Medulla oblongata (tissue), 1 donor: ENCODE results near the gene OSBPL1A.
"Not testable (repeated sequence)": the region's sequence is repeated elsewhere in the genome, so short reads cannot be mapped to it uniquely, and the experiment has no call there.

ENCODE experiments used
- DNase-seq: peaks from one replicate; pipeline ENCODE4 v3.0.0-alpha.2; 2015; ENCODE audit errors: extremely low spot score

Gene OSBPL1A

DNA sequence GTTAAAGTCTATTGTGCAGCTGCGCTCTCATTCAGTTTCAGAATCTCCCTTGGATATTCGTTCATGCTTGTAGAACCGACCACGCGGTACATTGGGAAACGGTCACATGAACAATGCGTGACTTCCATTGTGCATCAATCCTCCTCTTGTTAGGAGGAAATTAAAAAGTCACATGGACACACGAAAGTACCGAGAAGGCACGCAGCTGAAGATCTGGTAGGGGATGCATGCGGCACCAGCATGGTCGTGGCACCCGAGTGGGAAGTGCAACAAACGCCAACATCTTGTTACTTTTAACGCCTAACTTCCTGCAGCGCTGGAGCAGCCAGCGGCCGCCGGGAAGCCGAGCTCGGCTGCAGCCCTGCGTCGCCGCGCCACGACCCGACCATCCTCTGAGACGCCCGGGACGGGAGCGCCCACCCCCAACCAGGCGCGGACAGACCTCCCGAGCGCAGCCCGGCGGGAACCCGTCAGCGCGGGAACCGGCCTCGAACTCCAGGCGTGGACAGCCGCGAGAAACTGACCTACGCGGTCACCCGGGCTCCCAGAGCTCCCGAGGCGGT, 412 bp downstream of the OSBPL1A start:
- peak; percentile 97 for DNase-seq

DNA sequence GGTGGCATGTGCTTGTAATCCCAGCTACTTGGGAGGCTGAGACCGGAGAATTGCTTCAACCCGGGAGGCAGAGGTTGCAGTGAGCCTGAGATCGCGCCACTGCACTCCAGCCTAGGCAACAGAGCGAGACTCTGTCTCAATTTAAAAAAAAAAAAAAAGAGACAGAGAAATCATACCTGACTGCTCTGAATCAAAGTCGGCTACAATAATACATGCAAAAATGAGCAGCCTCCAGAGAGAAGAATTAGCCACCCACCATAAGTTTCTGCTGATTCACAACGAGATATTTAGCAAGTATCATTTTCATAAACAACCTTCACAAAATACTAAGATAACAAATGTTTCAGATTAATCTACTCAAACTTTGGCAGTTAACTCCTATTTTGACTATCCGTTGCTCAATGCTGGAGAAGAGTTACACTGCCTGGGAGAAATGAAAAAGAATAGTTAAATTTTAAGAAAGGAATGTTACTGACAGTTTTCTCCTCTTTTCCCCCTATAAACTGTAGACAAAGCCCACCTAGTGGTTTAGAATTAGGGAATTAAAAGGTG, 1.5 kb downstream of the OSBPL1A start:
- no peak for DNase-seq

DNA sequence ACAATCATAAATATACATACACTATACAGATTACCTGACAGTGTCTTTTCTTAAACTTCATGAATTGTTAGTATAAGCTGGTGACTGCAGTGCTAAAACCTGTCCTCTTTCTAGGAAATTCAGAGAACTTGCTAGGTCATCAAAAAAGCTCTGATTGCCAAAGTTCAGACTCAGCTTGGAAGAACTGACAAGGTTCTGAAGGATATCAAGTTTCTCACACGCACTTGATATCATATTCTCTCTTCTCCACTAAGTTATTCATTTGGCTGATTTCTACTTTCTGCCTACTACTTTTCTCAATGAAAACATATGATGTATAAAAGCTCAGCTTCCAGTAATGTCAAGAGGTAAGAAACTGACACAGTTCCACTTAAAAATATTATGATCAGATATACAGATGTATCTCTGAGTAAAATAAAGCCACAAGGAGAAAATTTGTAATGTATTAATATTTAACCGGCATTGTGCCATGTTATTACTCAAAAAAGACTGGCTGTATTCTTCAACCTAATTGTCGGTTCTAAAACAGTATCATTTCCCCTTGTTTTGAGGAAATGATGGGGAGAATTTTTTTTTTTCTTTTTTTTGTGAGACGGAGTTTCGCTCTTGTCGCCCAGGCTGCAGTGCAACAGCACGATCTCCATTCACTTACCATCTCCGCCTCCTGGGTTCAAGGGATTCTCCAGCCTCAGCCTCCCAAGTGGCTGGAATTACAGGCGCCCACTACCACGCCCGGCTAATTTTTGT, 2.4 kb downstream of the OSBPL1A start:
- peak; percentile 32 for DNase-seq

DNA sequence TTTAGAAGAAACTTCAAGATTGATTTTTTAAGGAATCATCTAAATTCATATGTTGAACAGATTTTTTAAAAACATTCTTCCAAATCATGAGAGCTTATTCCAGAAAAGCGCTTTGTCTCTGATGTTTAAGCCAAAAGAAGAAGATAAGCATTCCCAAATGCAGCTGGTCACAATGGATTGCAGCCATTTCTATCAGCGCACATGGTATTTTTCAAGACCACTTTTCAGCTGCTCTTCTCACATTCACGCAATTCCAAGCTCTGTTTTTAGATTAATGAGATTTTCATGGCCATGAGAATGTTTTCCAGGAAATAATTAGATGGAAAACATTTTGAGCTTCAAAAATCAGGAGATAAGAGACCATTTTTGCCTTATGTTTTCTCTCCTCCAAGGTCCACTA, 8.7 kb downstream of the OSBPL1A start:
- DNase-seq, result no peak

DNA sequence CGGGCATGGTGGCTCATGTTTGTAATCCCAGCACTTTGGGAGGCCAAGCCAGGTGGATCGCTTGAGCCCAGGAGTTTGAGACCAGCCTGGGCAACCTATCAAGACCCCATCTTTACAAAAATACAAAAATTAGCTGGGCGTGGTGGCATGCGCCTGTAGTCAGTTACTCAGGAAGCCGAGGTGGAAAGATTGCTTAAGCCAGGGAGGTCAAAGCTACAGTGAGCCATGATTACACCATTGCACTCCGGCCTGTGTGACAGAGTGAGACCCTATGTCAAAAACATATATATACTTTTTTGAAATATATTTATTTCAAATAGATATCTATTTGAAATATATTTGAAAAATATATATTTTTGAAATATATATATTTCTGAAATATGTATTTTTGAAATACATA, 10.9 kb downstream of the OSBPL1A start:
- DNase-seq, result no peak

- DNase-seq, result no peak
Observed at GRCh38 chr18:24381126-24381525, 16.5 kb downstream of the OSBPL1A start.

DNA sequence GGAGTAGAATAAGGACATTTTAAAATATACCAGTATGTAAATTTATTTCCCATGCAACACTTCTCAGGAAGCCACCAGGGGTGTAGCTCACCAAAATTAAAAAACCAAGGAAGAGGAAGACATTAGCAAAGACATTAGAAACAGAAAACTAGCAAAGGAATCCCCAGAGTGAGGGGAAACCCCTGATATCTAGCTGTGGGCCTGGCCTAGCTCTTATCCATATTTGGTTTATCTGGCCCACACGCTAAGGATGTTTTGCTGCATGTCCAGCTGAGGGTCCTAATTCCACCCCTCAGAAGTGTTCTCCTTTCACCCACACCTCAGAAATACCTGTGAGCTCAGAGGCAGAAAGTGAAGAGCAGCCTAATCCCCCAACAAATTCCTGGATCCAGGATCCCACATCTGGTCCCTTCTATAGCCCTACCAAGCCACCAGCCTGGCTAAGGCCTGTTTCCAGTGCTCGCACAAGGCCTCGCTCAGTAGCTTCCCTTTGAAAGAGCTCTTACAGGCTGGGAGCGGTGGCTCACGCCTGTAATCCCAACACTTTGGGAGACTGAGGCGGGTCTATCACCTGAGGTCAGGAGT, 17.4 kb downstream of the OSBPL1A start:
- no peak for DNase-seq

- no peak for DNase-seq
Observed at GRCh38 chr18:24378598-24378997, 19.0 kb downstream of the OSBPL1A start.

DNA sequence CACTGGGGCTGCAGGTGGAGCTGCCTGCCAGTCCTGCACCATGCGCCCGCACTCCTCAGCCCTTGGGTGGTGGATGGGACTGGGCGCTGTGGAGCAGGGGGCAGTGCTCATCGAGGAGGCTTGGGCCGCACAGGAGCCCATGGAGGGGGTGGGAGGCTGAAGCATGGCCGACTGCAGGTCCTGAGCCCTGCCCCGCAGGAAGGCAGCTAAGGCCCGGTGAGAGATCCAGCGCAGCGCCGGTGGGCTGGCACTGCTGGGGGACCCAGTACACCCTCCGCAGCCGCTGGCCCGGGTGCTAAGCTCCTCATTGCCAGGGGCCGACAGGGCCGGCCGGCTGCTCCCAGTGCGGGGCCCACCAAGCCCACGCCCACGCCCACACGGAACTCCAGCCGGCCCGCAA, 21.1 kb downstream of the OSBPL1A start:
- DNase-seq, result not testable (repeated sequence)

- DNase-seq, result no peak
Observed at GRCh38 chr18:24373328-24373727, 24.3 kb downstream of the OSBPL1A start.

GRCh38 chr18:24372279-24372872, 25.2 kb downstream of the OSBPL1A start:
- DNase-seq, result no peak

- no peak for DNase-seq
Observed at GRCh38 chr18:24370120-24370519, 27.5 kb downstream of the OSBPL1A start.

- no peak for DNase-seq
Observed at GRCh38 chr18:24369426-24369825, 28.2 kb downstream of the OSBPL1A start.

- DNase-seq, result no peak
Observed at GRCh38 chr18:24368749-24369148, 28.9 kb downstream of the OSBPL1A start.

GRCh38 chr18:24366328-24366727, 31.3 kb downstream of the OSBPL1A start:
- DNase-seq, result no peak

GRCh38 chr18:24364177-24364576, 33.4 kb downstream of the OSBPL1A start:
- DNase-seq, result no peak

DNA sequence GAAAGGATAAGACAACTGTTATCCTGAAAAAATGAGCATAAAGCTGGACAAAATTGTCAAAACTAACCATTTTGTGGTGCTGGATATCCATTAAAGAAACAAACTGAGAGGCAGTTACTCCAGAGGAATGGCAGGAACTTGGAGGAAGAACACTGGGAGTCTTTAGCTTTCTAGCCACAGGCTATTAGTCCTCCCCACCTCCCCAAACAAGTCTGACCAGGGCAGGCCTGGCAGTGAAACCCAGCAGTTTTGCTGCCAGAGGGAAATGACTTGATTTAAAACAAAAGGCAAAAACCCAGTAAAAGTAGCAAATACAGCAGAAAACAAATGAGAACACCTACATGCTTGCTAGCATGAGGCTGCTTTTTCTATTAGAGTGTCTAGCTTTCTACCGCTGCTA, 34.9 kb downstream of the OSBPL1A start:
- no peak for DNase-seq

- peak; percentile 83 for DNase-seq
Observed at GRCh38 chr18:24359787-24360530, 37.7 kb downstream of the OSBPL1A start.

GRCh38 chr18:24354278-24354677, 43.3 kb downstream of the OSBPL1A start:
- no peak for DNase-seq

DNA sequence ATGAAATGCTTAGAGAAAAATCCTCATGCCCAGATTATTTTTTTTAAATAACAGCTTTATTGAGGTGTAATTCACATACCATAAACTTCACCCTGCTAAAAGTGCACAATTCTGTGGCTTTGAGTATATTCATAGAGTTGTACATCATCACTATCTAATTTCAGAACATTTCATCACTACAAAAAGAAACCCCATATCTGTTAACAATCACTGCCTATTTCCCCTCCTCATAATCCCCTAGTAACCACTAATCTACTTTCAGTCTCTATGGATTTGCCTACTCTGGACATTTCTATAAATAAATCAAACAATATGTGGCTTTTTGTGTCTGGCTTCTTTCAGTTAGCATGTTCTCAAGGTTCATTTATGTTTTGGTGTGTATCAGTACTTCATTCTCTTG, 51.4 kb downstream of the OSBPL1A start:
- no peak for DNase-seq

GRCh38 chr18:24344509-24344908, 53.1 kb downstream of the OSBPL1A start:
- no peak for DNase-seq

GRCh38 chr18:24342347-24342746, 55.3 kb downstream of the OSBPL1A start:
- DNase-seq, result no peak
